Measurements from ENCODE around the gene MAGEC3. TPM values are rescaled to one million over a fixed set of nuclear protein-coding genes. Genes with fewer than 3 reads are reported as not detected.

Gene MAGEC3
- total RNA-seq, 5 donors from 2014 or later (not counting 1 experiment from before 2014, with no cell fraction given): not detected

DNA sequence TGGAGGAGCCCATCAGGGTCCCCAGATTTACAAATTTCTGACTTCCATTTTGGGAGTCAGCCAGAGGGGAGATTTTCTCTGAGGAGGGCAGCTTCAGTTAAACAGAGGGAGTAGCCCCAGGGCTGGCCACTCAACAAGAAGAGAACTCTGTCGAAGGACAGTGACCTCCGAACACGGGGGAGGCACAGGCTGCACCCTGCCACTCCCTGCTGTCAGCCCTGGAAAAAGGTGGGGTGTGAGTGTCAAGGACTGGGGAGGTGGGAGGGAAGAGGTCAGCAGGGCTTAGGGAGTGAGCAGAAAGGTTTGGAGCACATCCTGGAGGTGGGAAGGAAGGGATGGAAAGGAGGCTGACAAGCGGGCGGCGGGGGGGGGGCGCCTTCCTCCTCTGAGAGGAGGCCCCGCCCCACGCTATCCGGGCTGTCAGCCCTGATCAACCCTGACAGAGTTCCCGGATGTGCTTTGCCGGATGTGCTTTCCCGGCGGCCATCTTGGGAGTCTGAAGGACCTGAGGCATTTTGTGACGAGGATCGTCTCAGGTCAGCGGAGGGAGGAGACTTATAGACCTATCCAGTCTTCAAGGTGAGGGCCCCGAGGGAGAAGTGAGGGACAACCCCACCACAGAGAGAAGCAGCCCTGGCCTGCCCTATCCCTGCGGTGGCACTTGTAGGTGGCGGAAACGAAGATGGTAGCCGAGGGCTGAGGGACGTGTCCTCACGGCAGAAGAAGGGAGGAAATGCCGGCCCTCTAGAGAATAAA lies 65.5 kb downstream of the MAGEC3 start, which contains the start of gene MAGEC1:
MAGEC1 (plus strand) TSS at position 495 of the 756 bp plus-strand sequence. CDS start 1,179 bp downstream, outside the sequence.
- 96% methylated on average over 3 of the region's 25 CpGs for WGBS (ENCODE audit: insufficient coverage)
- peaks cover 0 to 15% of the 10 kb centered on the region in 2 donors for H3K27me3 Mint-ChIP-seq
- H3K36me3 Mint-ChIP-seq: no peaks in the 10 kb centered on the region
- Histone ChIP-seq H3K4me3 (ENCODE audit: control insufficient read depth in 1 of 2, extremely low read depth in 1 of 2, low read length in 1 of 2) (no peak within 1 kb of the TSS), H3K27ac (ENCODE audit: low read length) (no peak within 1 kb of the TSS), H3K27me3 (replicated peaks in 1 of 2; ENCODE audit: control insufficient read depth in 2 of 2, extremely low read depth in 1 of 2, insufficient read depth in 2 of 2, low read length in 1 of 2) (no peaks in the 10 kb centered on the region), H3K36me3 (ENCODE audit: control insufficient read depth in 2 of 2, extremely low read depth in 1 of 2, insufficient read depth in 1 of 2, low read length in 1 of 2) (no peaks in the 10 kb centered on the region), H3K9me3 (no peaks in the 10 kb centered on the region), H3K4me1 (ENCODE audit: control insufficient read depth in 1 of 2, extremely low read depth in 1 of 2, insufficient read depth in 2 of 2, low read length in 2 of 2) (no peaks in the 10 kb centered on the region)
- H3K4me1 Mint-ChIP-seq: no peaks in the 10 kb centered on the region
- H3K27ac Mint-ChIP-seq: no peak within 1 kb of the TSS
- peaks cover 0 to 4% (median 2%) of the 10 kb centered on the region in 3 donors for H3K9me3 Mint-ChIP-seq
- ATAC-seq (replicated peaks in 1 of 4): no peak
- DNase-seq: no peak
- POLR2A ChIA-PET: interaction anchor here in 1 of 2 donors (0.6 kb wide), 1 partner anchor 14 kb away, joined by 3 read pairs; no protein-coding TSS in a partner anchor
- CTCF ChIA-PET: no interaction called here
- no peak within 1 kb of the TSS for H3K4me3 Mint-ChIP-seq

- Mint-ChIP-seq H3K4me3 (no peak overlapping the region), H3K27me3 (peaks cover 0 to 15% of the 10 kb centered on the region in 2 donors), H3K9me3 (peaks cover 0 to 4% (median 2%) of the 10 kb centered on the region in 3 donors), H3K27ac (no peak overlapping the region), H3K4me1 (no peaks in the 10 kb centered on the region), H3K36me3 (no peaks in the 10 kb centered on the region)
- no CpG with 5 or more reads among the region's 6 CpGs for WGBS (ENCODE audit: insufficient coverage)
- ATAC-seq (replicated peaks in 1 of 4) (no peak), DNase-seq (no peak)
- Histone ChIP-seq H3K4me1 (ENCODE audit: control insufficient read depth in 1 of 2, extremely low read depth in 1 of 2, insufficient read depth in 2 of 2, low read length in 2 of 2) (no peaks in the 10 kb centered on the region), H3K4me3 (ENCODE audit: control insufficient read depth in 1 of 2, extremely low read depth in 1 of 2, low read length in 1 of 2) (no peak overlapping the region), H3K27ac (ENCODE audit: low read length) (no peak overlapping the region), H3K36me3 (ENCODE audit: control insufficient read depth in 2 of 2, extremely low read depth in 1 of 2, insufficient read depth in 1 of 2, low read length in 1 of 2) (no peaks in the 10 kb centered on the region), H3K9me3 (no peaks in the 10 kb centered on the region), H3K27me3 (replicated peaks in 1 of 2; ENCODE audit: control insufficient read depth in 2 of 2, extremely low read depth in 1 of 2, insufficient read depth in 2 of 2, low read length in 1 of 2) (no peaks in the 10 kb centered on the region)
- ChIA-PET CTCF (no interaction called here), POLR2A (no interaction called here)
Measured at GRCh38 chrX:141904262-141904661, 66.1 kb downstream of the MAGEC3 start.

DNA sequence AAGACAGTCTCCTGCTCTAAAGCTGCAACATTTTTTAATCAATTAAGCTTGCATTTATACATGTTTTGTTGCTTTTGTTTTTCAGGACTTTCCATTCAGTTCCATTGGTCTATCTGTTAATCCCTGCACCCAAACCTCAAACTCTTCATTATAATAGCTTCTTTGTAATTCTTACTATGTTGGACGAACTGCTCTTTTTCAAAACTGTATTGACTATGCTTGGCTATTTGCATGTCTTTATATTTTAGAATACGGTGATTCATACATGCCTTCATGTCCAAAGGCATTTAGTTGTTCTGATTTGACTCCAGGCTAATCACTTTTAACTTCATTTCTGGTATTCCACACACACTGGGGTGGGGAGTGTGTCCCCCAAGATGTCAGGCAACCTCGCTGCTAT lies 79.7 kb downstream of the MAGEC3 start:
- no peak overlapping the region for H3K4me3 Mint-ChIP-seq
- no peak overlapping the region for H3K27ac Mint-ChIP-seq
- DNase-seq (no peak), ATAC-seq (replicated peaks in 1 of 4) (no peak)
- Histone ChIP-seq H3K36me3 (ENCODE audit: control insufficient read depth in 2 of 2, extremely low read depth in 1 of 2, insufficient read depth in 1 of 2, low read length in 1 of 2) (no peaks in the 10 kb centered on the region), H3K27ac (ENCODE audit: low read length) (no peak overlapping the region), H3K4me3 (ENCODE audit: control insufficient read depth in 1 of 2, extremely low read depth in 1 of 2, low read length in 1 of 2) (no peak overlapping the region), H3K27me3 (replicated peaks in 1 of 2; ENCODE audit: control insufficient read depth in 2 of 2, extremely low read depth in 1 of 2, insufficient read depth in 2 of 2, low read length in 1 of 2) (no peaks in the 10 kb centered on the region), H3K4me1 (ENCODE audit: control insufficient read depth in 1 of 2, extremely low read depth in 1 of 2, insufficient read depth in 2 of 2, low read length in 2 of 2) (no peaks in the 10 kb centered on the region), H3K9me3 (no peaks in the 10 kb centered on the region)
- WGBS (ENCODE audit: insufficient coverage): no CpG with 5 or more reads among the region's 3 CpGs
- CTCF ChIA-PET: interaction anchor here in 1 of 2 donors (0.7 kb wide), 1 partner anchor 133 kb away, joined by 3 read pairs; no protein-coding TSS in a partner anchor
- no peaks in the 10 kb centered on the region for H3K27me3 Mint-ChIP-seq
- H3K36me3 Mint-ChIP-seq: no peaks in the 10 kb centered on the region
- H3K4me1 Mint-ChIP-seq: no peaks in the 10 kb centered on the region
- H3K9me3 Mint-ChIP-seq: no peaks in the 10 kb centered on the region
- POLR2A ChIA-PET: interaction anchor here in 1 of 2 donors (0.6 kb wide), 1 partner anchor 15 kb away, joined by 3 read pairs; no protein-coding TSS in a partner anchor

GRCh38 chrX:141924293-141924692 lies 86.2 kb downstream of the MAGEC3 start:
- H3K4me1 Mint-ChIP-seq: no peaks in the 10 kb centered on the region
- WGBS (ENCODE audit: insufficient coverage): no CpG with 5 or more reads among the region's 2 CpGs
- no peaks in the 10 kb centered on the region for H3K9me3 ChIP-seq
- no peak for ATAC-seq (replicated peaks in 1 of 4)
- H3K9me3 Mint-ChIP-seq: peaks cover 0 to 6% (median 0%) of the 10 kb centered on the region in 3 donors
- no peaks in the 10 kb centered on the region for H3K36me3 Mint-ChIP-seq
- no peak for DNase-seq
- no peak overlapping the region for H3K4me3 Mint-ChIP-seq
- no peaks in the 10 kb centered on the region for H3K4me1 ChIP-seq (ENCODE audit: control insufficient read depth in 1 of 2, extremely low read depth in 1 of 2, insufficient read depth in 2 of 2, low read length in 2 of 2)
- ChIA-PET POLR2A (no interaction called here), CTCF (no interaction called here)
- H3K27me3 ChIP-seq (replicated peaks in 1 of 2; ENCODE audit: control insufficient read depth in 2 of 2, extremely low read depth in 1 of 2, insufficient read depth in 2 of 2, low read length in 1 of 2): no peaks in the 10 kb centered on the region
- no peak overlapping the region for H3K27ac Mint-ChIP-seq
- H3K27ac ChIP-seq (ENCODE audit: low read length): no peak overlapping the region
- H3K36me3 ChIP-seq (ENCODE audit: control insufficient read depth in 2 of 2, extremely low read depth in 1 of 2, insufficient read depth in 1 of 2, low read length in 1 of 2): no peaks in the 10 kb centered on the region
- no peak overlapping the region for H3K4me3 ChIP-seq (ENCODE audit: control insufficient read depth in 1 of 2, extremely low read depth in 1 of 2, low read length in 1 of 2)
- H3K27me3 Mint-ChIP-seq: peaks cover 0 to 3% of the 10 kb centered on the region in 2 donors

- ATAC-seq (replicated peaks in 1 of 4) (no peak), DNase-seq (no peak)
- H3K4me1 Mint-ChIP-seq: no peaks in the 10 kb centered on the region
- Histone ChIP-seq H3K9me3 (no peaks in the 10 kb centered on the region), H3K27me3 (replicated peaks in 1 of 2; ENCODE audit: control insufficient read depth in 2 of 2, extremely low read depth in 1 of 2, insufficient read depth in 2 of 2, low read length in 1 of 2) (no peaks in the 10 kb centered on the region), H3K4me1 (ENCODE audit: control insufficient read depth in 1 of 2, extremely low read depth in 1 of 2, insufficient read depth in 2 of 2, low read length in 2 of 2) (no peaks in the 10 kb centered on the region), H3K36me3 (ENCODE audit: control insufficient read depth in 2 of 2, extremely low read depth in 1 of 2, insufficient read depth in 1 of 2, low read length in 1 of 2) (no peaks in the 10 kb centered on the region), H3K27ac (ENCODE audit: low read length) (no peak overlapping the region), H3K4me3 (ENCODE audit: control insufficient read depth in 1 of 2, extremely low read depth in 1 of 2, low read length in 1 of 2) (no peak overlapping the region)
- no peak overlapping the region for H3K4me3 Mint-ChIP-seq
- ChIA-PET CTCF (no interaction called here), POLR2A (no interaction called here)
- H3K27ac Mint-ChIP-seq: no peak overlapping the region
- peaks cover 0 to 8% of the 10 kb centered on the region in 2 donors for H3K27me3 Mint-ChIP-seq
- WGBS (ENCODE audit: insufficient coverage): no CpG with 5 or more reads among the region's 3 CpGs
- H3K36me3 Mint-ChIP-seq: no peaks in the 10 kb centered on the region
- peaks cover 0 to 5% (median 3%) of the 10 kb centered on the region in 3 donors for H3K9me3 Mint-ChIP-seq
Measured at GRCh38 chrX:141928432-141928831, 90.3 kb downstream of the MAGEC3 start.

DNA sequence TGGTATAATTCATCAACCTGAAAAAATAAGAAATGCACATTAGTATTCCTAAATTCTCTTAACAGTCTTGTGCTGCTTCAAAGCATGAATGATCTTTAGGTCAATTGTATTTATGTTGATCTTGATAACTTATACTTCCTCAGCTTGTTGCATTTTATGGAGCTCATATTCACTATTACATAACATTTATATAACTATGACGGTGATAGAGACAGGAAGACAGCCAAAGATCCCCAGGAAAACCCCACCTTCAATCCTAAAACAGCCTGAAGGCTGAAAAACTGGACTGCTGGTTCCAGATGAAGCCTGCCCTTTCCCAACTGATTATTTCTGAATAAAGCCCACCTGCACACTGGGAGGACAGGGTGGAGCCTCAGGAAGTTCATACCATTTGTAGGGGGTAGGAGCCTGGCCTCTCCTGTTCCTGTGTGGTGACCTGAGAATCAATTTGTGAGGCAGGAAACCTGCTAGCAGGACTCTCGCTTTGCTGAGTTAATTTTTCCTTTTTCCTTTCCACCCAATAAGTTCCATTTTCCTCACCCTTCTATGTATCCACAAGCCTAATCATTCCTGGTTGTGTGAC lies 96.0 kb downstream of the MAGEC3 start:
- ChIA-PET POLR2A (no interaction called here), CTCF (no interaction called here)
- no peaks in the 10 kb centered on the region for H3K9me3 ChIP-seq
- H3K36me3 ChIP-seq (ENCODE audit: control insufficient read depth in 2 of 2, extremely low read depth in 1 of 2, insufficient read depth in 1 of 2, low read length in 1 of 2): no peaks in the 10 kb centered on the region
- no peaks in the 10 kb centered on the region for H3K4me1 ChIP-seq (ENCODE audit: control insufficient read depth in 1 of 2, extremely low read depth in 1 of 2, insufficient read depth in 2 of 2, low read length in 2 of 2)
- H3K9me3 Mint-ChIP-seq: peaks cover 0 to 5% (median 0%) of the 10 kb centered on the region in 3 donors
- no peak overlapping the region for H3K4me3 ChIP-seq (ENCODE audit: control insufficient read depth in 1 of 2, extremely low read depth in 1 of 2, low read length in 1 of 2)
- DNase-seq (no peak), ATAC-seq (replicated peaks in 1 of 4) (no peak)
- H3K27me3 ChIP-seq (replicated peaks in 1 of 2; ENCODE audit: control insufficient read depth in 2 of 2, extremely low read depth in 1 of 2, insufficient read depth in 2 of 2, low read length in 1 of 2): no peaks in the 10 kb centered on the region
- no peak overlapping the region for H3K27ac ChIP-seq (ENCODE audit: low read length)
- no peak overlapping the region for H3K4me3 Mint-ChIP-seq
- no CpG with 5 or more reads among the region's 2 CpGs for WGBS (ENCODE audit: insufficient coverage)
- no peaks in the 10 kb centered on the region for H3K4me1 Mint-ChIP-seq
- H3K36me3 Mint-ChIP-seq: no peaks in the 10 kb centered on the region
- H3K27me3 Mint-ChIP-seq: peaks cover 0 to 9% of the 10 kb centered on the region in 2 donors
- no peak overlapping the region for H3K27ac Mint-ChIP-seq

All from T-cell (primary cell).